Upper lobe of right lung (tissue), 1 donor: ENCODE results near the gene DHX32. TPM values are rescaled to one million over a fixed set of nuclear protein-coding genes. Genes with fewer than 3 reads are reported as not detected.

Experiments used
- ATAC-seq: fragments of 200-7000 bp; cut with Tn5 transposase; one replicate; pipeline ENCODE4 v1.9.1; 2020; ENCODE audit warnings: mild to moderate bottlenecking, moderate library complexity
- DNase-seq: peaks from one replicate; pipeline ENCODE4 v3.0.0-alpha.2; 2020
- H3K27ac ChIP-seq: fragments of 200-600 bp; one replicate; pipeline ENCODE4 v1.8.0; 2022
- H3K27me3 ChIP-seq: fragments of 200-600 bp; one replicate; pipeline ENCODE4 v1.8.0; 2022; ENCODE audit warnings: mild to moderate bottlenecking
- H3K36me3 ChIP-seq: fragments of 200-600 bp; one replicate; pipeline ENCODE4 v1.8.0; 2022
- H3K4me1 ChIP-seq: fragments of 200-600 bp; one replicate; pipeline ENCODE4 v1.8.0; 2022
- H3K4me3 ChIP-seq: fragments of 200-600 bp; one replicate; pipeline ENCODE4 v1.8.0; 2022; ENCODE audit warnings: mild to moderate bottlenecking
- H3K9me3 ChIP-seq: fragments of 200-600 bp; one replicate; pipeline ENCODE4 v1.8.0; 2022
- intact Hi-C: fragments of 100-400 bp; cut with DNase I; formaldehyde crosslinking; loops from one replicate; pipeline ENCODE4 v1.11.0; 2022
- total RNA-seq: library from RNA; stranded (reverse); fragmentation: NEBNext Ultra II Directional; extraction: Animal tissue kit (Norgen Biotek cat#: 25700); gene quantifications from one replicate; pipeline ENCODE4 v1.2.1, GENCODE V29; 2021
- TF ChIP-seq, protein P1 (sequence below): fragments of 200-600 bp; IDR thresholded peaks from one replicate; pipeline ENCODE4 v1.8.0; 2022; ENCODE audit warnings: antibody characterized with exemption
- donor health status: DM: no; HTN: yes; CAD: no; lungs with severe emphysema.

Gene DHX32
- total RNA-seq, 1 donor from 2014 or later, result 35.1 TPM

DNA sequence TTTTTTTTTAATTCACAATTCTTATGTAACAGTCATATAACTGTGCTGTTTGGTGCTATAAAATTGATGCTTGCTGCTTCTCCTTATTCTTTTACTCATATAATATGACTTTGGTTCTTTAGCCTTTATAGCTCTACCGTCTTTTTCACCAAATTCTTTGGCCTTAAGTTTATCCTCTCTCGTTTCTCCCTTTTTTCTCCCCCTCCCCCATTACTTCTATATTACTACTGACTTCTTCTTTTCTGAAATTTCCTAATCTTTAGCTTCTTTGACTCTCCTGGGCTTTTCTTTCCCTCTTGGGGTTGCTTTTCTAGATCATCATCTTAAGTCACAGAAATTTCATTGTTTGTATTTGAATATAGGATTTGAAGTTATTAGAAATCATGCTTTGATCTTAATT lies 54.0 kb downstream of the DHX32 start:
- Histone ChIP-seq H3K4me1 (peaks cover 24% of the 10 kb centered on the region), H3K4me3 (no peak overlapping the region), H3K36me3 (peaks cover 55% of the 10 kb centered on the region), H3K9me3 (no peaks in the 10 kb centered on the region), H3K27me3 (no peaks in the 10 kb centered on the region), H3K27ac (no peak overlapping the region)
- no peak for ATAC-seq
- no peak for DNase-seq
- TF ChIP-seq, protein P1, sequence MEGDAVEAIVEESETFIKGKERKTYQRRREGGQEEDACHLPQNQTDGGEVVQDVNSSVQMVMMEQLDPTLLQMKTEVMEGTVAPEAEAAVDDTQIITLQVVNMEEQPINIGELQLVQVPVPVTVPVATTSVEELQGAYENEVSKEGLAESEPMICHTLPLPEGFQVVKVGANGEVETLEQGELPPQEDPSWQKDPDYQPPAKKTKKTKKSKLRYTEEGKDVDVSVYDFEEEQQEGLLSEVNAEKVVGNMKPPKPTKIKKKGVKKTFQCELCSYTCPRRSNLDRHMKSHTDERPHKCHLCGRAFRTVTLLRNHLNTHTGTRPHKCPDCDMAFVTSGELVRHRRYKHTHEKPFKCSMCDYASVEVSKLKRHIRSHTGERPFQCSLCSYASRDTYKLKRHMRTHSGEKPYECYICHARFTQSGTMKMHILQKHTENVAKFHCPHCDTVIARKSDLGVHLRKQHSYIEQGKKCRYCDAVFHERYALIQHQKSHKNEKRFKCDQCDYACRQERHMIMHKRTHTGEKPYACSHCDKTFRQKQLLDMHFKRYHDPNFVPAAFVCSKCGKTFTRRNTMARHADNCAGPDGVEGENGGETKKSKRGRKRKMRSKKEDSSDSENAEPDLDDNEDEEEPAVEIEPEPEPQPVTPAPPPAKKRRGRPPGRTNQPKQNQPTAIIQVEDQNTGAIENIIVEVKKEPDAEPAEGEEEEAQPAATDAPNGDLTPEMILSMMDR, result no peak
- intact Hi-C loops, result no loop called here

DNA sequence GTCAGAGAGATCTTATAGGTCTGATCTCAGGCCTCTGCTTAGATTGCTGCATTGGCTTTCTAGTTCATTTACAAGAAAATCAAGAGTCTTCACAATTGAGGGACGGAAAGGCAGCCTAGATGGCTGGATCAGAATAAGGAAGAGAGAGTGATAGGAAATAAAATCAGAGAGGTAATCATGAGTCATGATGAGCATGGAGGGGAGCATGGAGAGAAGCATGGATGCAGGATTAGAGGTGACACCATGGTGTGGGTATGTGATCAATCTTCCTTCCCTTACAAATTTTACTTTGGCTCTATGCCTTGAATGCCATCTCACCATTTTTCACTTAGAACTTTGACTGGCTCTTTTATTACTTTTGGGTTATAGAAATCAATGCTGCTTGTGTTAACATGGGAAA lies 56.4 kb downstream of the DHX32 start:
- no peak for ATAC-seq
- Histone ChIP-seq H3K4me1 (peaks cover 27% of the 10 kb centered on the region), H3K9me3 (no peaks in the 10 kb centered on the region), H3K4me3 (peak overlapping the region; percentile 98), H3K27me3 (no peaks in the 10 kb centered on the region), H3K36me3 (peaks cover 31% of the 10 kb centered on the region), H3K27ac (no peak overlapping the region)
- intact Hi-C loops, result no loop called here
- TF ChIP-seq, protein P1, result no peak
- no peak for DNase-seq

DNA sequence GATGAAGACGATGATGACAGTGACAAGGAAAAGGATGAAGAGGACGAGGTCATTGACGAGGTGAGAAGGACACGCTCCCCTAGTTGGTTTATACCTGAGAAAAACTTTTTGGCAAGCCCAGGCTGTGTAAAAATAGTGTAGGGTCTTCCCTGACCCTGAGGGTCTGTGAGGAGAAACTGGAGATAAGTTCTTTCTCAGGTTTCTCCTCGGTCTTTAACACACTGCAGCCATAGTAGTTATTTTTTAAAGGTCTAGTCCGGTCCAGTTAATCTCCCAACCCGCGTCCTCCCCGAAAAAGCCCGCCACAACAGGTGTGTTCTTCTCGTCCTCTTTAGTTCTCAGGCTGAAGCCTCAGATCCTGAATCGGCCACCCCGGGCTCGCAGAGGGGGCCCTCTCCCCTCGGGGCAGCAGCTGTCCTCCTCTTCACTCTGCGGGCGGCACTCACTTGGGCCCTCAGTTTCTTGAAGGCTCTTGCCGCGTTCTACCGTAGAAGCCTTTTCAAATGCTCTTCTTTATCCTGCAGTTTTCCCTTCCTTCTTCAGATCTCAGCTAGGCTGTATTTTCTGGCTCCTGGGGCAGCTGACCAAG lies 57.3 kb downstream of the DHX32 start:
- H3K4me1 ChIP-seq, result peaks cover 27% of the 10 kb centered on the region
- peaks cover 22% of the 10 kb centered on the region for H3K36me3 ChIP-seq
- no peak for ATAC-seq
- intact Hi-C loops, result no loop called here
- peak overlapping the region; percentile 98 for H3K4me3 ChIP-seq
- TF ChIP-seq, protein P1, result no peak
- peak overlapping the region; percentile 93 for H3K27ac ChIP-seq
- H3K27me3 ChIP-seq, result no peaks in the 10 kb centered on the region
- no peaks in the 10 kb centered on the region for H3K9me3 ChIP-seq
- no peak for DNase-seq

DNA sequence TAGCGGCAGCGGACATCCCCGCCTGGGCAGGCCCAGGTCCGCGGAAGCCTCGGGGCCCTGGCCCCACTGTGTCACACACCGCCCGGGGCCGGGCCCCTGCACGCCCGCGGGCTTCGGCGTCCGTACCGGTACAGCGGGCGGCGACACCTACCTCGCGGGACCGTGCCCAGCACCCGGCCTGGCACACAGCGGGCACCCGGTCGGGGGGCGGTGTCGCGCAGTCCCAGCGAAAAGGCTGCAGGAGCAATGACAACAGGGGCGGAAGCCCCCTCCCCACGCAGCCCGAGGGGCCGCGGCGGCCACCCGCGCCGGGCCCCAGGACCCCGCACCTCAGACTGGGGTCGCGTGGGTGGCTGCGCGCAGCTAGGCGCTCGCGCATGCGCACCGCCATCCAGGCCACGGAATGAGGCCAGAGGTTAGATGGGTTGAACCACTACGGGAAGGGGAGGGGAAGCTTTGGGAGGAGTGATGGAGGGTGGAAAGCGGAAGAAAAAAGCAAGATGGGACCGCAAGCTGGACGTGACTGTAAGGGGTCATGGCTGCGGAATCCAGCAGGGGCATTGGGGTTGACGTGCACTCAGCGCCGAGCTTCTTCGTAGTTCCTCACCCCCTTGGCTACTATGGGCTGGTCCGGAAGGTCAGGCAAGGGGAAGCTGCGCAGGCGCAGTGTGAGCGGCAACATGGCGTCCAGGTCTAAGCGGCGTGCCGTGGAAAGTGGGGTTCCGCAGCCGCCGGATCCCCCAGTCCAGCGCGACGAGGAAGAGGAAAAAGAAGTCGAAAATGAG lies 58.0 kb downstream of the DHX32 start, which contains the start of the genes BCCIP and UROS:
Gene BCCIP (plus strand): TSS at position 669 of the 785 bp plus-strand sequence. CDS start 12 bp downstream, at position 681.
Gene UROS (minus strand): TSS at position 381 of the 785 bp plus-strand sequence. CDS start 6,759 bp downstream, outside the sequence.
- peaks cover 27% of the 10 kb centered on the region for H3K4me1 ChIP-seq
- peak within 1 kb of the TSS; percentile 98 for H3K4me3 ChIP-seq
- intact Hi-C loops, result no loop called here
- ATAC-seq, result peak; percentile 97
- H3K36me3 ChIP-seq, result peaks cover 15% of the 10 kb centered on the region
- no peaks in the 10 kb centered on the region for H3K9me3 ChIP-seq
- peak within 1 kb of the TSS; percentile 93 for H3K27ac ChIP-seq
- TF ChIP-seq, protein P1, result no peak
- H3K27me3 ChIP-seq, result no peaks in the 10 kb centered on the region
- DNase-seq, result peak; percentile 96

DNA sequence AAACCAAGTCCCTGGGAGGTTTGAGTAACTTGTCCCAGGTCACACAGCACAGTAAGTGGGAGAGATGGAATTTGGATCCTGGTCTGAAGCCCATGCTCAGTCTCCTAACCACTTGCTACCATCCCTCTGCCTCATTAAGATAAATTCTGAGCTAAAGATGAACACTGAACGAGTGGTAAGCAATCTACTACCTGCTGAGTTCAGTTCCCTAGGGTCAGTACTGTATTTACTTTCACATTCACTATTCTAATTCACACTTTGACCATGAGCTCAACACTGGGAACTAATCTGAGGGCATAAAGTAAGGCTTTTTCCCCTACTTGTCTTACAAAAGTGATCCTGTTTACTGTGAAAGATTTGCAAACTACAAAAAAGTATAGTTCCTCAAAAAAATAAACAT lies 60.4 kb downstream of the DHX32 start:
- Histone ChIP-seq H3K9me3 (no peaks in the 10 kb centered on the region), H3K4me1 (peaks cover 25% of the 10 kb centered on the region), H3K27me3 (no peaks in the 10 kb centered on the region), H3K4me3 (no peak overlapping the region), H3K36me3 (peaks cover 4% of the 10 kb centered on the region), H3K27ac (no peak overlapping the region)
- DNase-seq (no peak), ATAC-seq (no peak)
- TF ChIP-seq, protein P1, result no peak
- intact Hi-C loops, result no loop called here
